Mesenchymal stem cell (in vitro differentiated cells and primary cell): ENCODE results near the gene TNRC6A.

ENCODE experiments used
- DNase-seq: peaks from one replicate; pipeline ENCODE4 v3.0.0-alpha.2; 2013
- H2AFZ ChIP-seq: one replicate; pipeline ENCODE4 v1.6.1; 2013; ENCODE audit warnings: low read depth, mild to moderate bottlenecking, control low read depth, inconsistent platforms, low read length, moderate library complexity
- H2AK5ac ChIP-seq: 2 replicates; pipeline ENCODE4 v1.6.1; 2013; ENCODE audit warnings: low read length, moderate library complexity, mild to moderate bottlenecking, inconsistent platforms; ENCODE audit not compliant: severe bottlenecking
- H2BK120ac ChIP-seq: one replicate; pipeline ENCODE4 v1.6.1; 2013; ENCODE audit warnings: low read depth, mild to moderate bottlenecking, inconsistent platforms, low read length, moderate library complexity
- H2BK12ac ChIP-seq, 2 experiments: one replicate each; pipeline ENCODE4 v1.6.1; 2013; ENCODE audit warnings: inconsistent platforms in 2 of 2, low read length in 2 of 2, mild to moderate bottlenecking in 2 of 2, moderate library complexity in 2 of 2, control low read depth in 1 of 2
- H2BK15ac ChIP-seq: one replicate; pipeline ENCODE4 v1.6.1; 2013; ENCODE audit warnings: mild to moderate bottlenecking, low read depth, inconsistent platforms; ENCODE audit not compliant: poor library complexity, severe bottlenecking
- H2BK5ac ChIP-seq: 2 replicates; pipeline ENCODE4 v1.6.1; 2013; ENCODE audit warnings: low read depth, mild to moderate bottlenecking, low read length, control low read depth, inconsistent platforms; ENCODE audit not compliant: poor library complexity, severe bottlenecking
- H3K14ac ChIP-seq, 2 experiments: one replicate each; pipeline ENCODE4 v1.6.1; 2013; ENCODE audit warnings: inconsistent platforms in 2 of 2, low read length in 2 of 2, control low read depth in 1 of 2, mild to moderate bottlenecking in 1 of 2, moderate library complexity in 1 of 2
- H3K18ac ChIP-seq, 2 experiments: one replicate each; pipeline ENCODE4 v1.6.1; 2013; ENCODE audit warnings: inconsistent platforms in 2 of 2, low read length in 2 of 2, control low read depth in 1 of 2, low read depth in 1 of 2, mild to moderate bottlenecking in 1 of 2
- H3K23ac ChIP-seq, 2 experiments: one replicate each; pipeline ENCODE4 v1.6.1; 2013; ENCODE audit warnings: inconsistent platforms in 2 of 2, low read length in 2 of 2, mild to moderate bottlenecking in 2 of 2, moderate library complexity in 2 of 2, control low read depth in 1 of 2
- H3K27ac ChIP-seq: 2 replicates; pipeline ENCODE4 v1.5.1; 2013; ENCODE audit warnings: mild to moderate bottlenecking, moderate library complexity, low read length, control low read depth, inconsistent platforms; ENCODE audit not compliant: poor library complexity, severe bottlenecking
- H3K27me3 ChIP-seq, 2 experiments: 2 replicates each; pipeline versions ENCODE4 v1.6.1 to v1.7.0; 2013; ENCODE audit warnings: low read length in 2 of 2, mild to moderate bottlenecking in 2 of 2, moderate library complexity in 2 of 2, control low read depth in 1 of 2, inconsistent platforms in 1 of 2; ENCODE audit not compliant: control insufficient read depth in 1 of 2, insufficient read depth in 1 of 2
- H3K36me3 ChIP-seq, 2 experiments: 2 replicates each; pipeline versions ENCODE4 v1.6.1 to v1.7.0; 2013; ENCODE audit warnings: low read length in 2 of 2, control low read depth in 1 of 2, inconsistent platforms in 1 of 2, low read depth in 1 of 2, mild to moderate bottlenecking in 1 of 2; ENCODE audit not compliant: insufficient read depth in 2 of 2, control insufficient read depth in 1 of 2
- H3K4ac ChIP-seq, 2 experiments: one replicate each; pipeline ENCODE4 v1.6.1; 2013; ENCODE audit warnings: inconsistent platforms in 2 of 2, low read length in 2 of 2, mild to moderate bottlenecking in 2 of 2, moderate library complexity in 2 of 2, control low read depth in 1 of 2, low read depth in 1 of 2
- H3K4me1 ChIP-seq: 2 replicates; pipeline ENCODE4 v1.6.1; 2013; ENCODE audit warnings: low read depth, low read length, control low read depth; ENCODE audit not compliant: control insufficient read depth, insufficient read depth
- H3K4me2 ChIP-seq: 2 replicates; pipeline ENCODE4 v1.6.1; 2013; ENCODE audit warnings: low read length, mild to moderate bottlenecking, inconsistent platforms; ENCODE audit not compliant: poor library complexity, severe bottlenecking
- H3K4me3 ChIP-seq, 2 experiments: 2 replicates each; pipeline versions ENCODE4 v1.5.1 to v1.7.0; 2013; ENCODE audit warnings: low read length in 2 of 2, mild to moderate bottlenecking in 2 of 2, control low read depth in 1 of 2, low read depth in 1 of 2; ENCODE audit not compliant: insufficient read depth in 1 of 2
- H3K79me1 ChIP-seq: replicated peaks from 2 replicates; pipeline ENCODE4 v1.6.1; 2013; ENCODE audit warnings: mild to moderate bottlenecking, control low read depth, low read length, inconsistent platforms; ENCODE audit not compliant: poor library complexity, severe bottlenecking
- H3K9ac ChIP-seq: 2 replicates; pipeline ENCODE4 v1.7.0; 2013; ENCODE audit warnings: mild to moderate bottlenecking, low read length, moderate library complexity
- H3K9me3 ChIP-seq: 2 replicates; pipeline ENCODE4 v1.7.0; 2013; ENCODE audit warnings: mild to moderate bottlenecking, low read length; ENCODE audit not compliant: control insufficient read depth
- H4K8ac ChIP-seq: one replicate; pipeline ENCODE4 v1.6.1; 2013; ENCODE audit warnings: inconsistent platforms, mild to moderate bottlenecking, low read length, moderate library complexity
- H4K91ac ChIP-seq: one replicate; pipeline ENCODE4 v1.6.1; 2013; ENCODE audit warnings: mild to moderate bottlenecking, low read length, inconsistent platforms
- WGBS: methylation state at CpG from one replicate; pipeline ENCODE4 v1.1.7; 2013; ENCODE audit warnings: mixed read lengths; 5-methylcytosine and 5-hydroxymethylcytosine counted together

TNRC6A gene

GRCh38 chr16:24685539-24686432 lies 43.7 kb upstream of the TNRC6A start:
- Histone ChIP-seq H3K4ac (peak overlapping the region; percentile 22 to 73), H2BK15ac (peak overlapping the region; percentile 65), H3K14ac (no peak overlapping the region), H3K4me3 (no peak overlapping the region), H3K9me3 (no peaks in the 10 kb centered on the region), H3K27ac (peak overlapping the region; percentile 28), H3K18ac (peak overlapping the region; percentile 44 to 72), H2AFZ (peak overlapping the region; percentile 0), H3K36me3 (no peaks in the 10 kb centered on the region), H3K9ac (peak overlapping the region; percentile 25), H2BK120ac (peak overlapping the region; percentile 68), H2BK12ac (peak overlapping the region in 1 of 2 experiments; percentile 88), H2BK5ac (no peak overlapping the region), H3K23ac (no peak overlapping the region), H4K91ac (peak overlapping the region; percentile 70), H3K4me1 (peaks cover 5% of the 10 kb centered on the region), H3K79me1 (no peaks in the 10 kb centered on the region), H3K4me2 (peak overlapping the region; percentile 57), H2AK5ac (no peak overlapping the region), H4K8ac (peak overlapping the region; percentile 68), H3K27me3 (no peaks in the 10 kb centered on the region)
- peak; percentile 95 for DNase-seq
- 31% methylated on average over 15 of the region's 15 CpGs for WGBS

DNA sequence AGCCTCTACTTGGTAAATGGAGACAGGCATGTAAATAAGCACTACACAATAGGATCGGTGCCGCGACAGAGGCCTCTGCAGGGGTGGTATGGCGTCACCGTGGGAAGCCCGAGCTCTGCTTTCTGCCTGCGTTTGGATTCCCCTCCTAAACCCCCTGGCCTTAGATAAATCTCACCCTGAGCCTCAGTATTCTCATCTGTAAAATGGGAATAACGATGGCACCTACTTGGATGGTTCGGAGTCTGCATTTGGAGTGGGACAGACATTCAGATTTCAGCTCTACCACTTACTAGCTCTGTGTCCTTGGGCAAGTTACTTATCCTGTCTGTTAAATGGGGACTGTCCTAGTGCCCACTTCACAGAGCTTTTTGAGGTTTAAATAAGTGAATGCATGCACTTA lies 42.8 kb upstream of the TNRC6A start:
- H2BK5ac ChIP-seq = no peak overlapping the region
- peak overlapping the region; percentile 14 to 89 for H3K4ac ChIP-seq
- no peak overlapping the region for H3K23ac ChIP-seq
- peak overlapping the region in 1 of 2 experiments; percentile 84 for H3K18ac ChIP-seq
- H4K8ac ChIP-seq = peak overlapping the region; percentile 93
- no peaks in the 10 kb centered on the region for H3K79me1 ChIP-seq
- no peak overlapping the region for H3K14ac ChIP-seq
- no peak overlapping the region for H3K4me3 ChIP-seq
- peak overlapping the region; percentile 44 for H2BK15ac ChIP-seq
- H3K27me3 ChIP-seq = no peaks in the 10 kb centered on the region
- H2BK120ac ChIP-seq = peak overlapping the region; percentile 46
- H3K27ac ChIP-seq = no peak overlapping the region
- peak overlapping the region; percentile 29 to 93 for H2BK12ac ChIP-seq
- no peak for DNase-seq
- no peaks in the 10 kb centered on the region for H3K36me3 ChIP-seq
- WGBS = 54% methylated on average over 9 of the region's 9 CpGs
- peak overlapping the region; percentile 85 for H4K91ac ChIP-seq
- no peak overlapping the region for H3K4me2 ChIP-seq
- peak overlapping the region; percentile 47 for H2AK5ac ChIP-seq
- H3K9me3 ChIP-seq = no peaks in the 10 kb centered on the region
- peaks cover 5% of the 10 kb centered on the region for H3K4me1 ChIP-seq
- H3K9ac ChIP-seq = peak overlapping the region; percentile 25
- no peak overlapping the region for H2AFZ ChIP-seq

- no peak overlapping the region for H3K4me2 ChIP-seq
- H3K4ac ChIP-seq = no peak overlapping the region
- no peak overlapping the region for H3K4me3 ChIP-seq
- no peak for DNase-seq
- no peak overlapping the region for H4K8ac ChIP-seq
- H3K14ac ChIP-seq = no peak overlapping the region
- no peak overlapping the region for H2BK5ac ChIP-seq
- peak overlapping the region in 1 of 2 experiments; percentile 7 for H2BK12ac ChIP-seq
- no peaks in the 10 kb centered on the region for H3K79me1 ChIP-seq
- 82% methylated on average over 1 of the region's 2 CpGs for WGBS
- H2AFZ ChIP-seq = no peak overlapping the region
- H3K9me3 ChIP-seq = no peaks in the 10 kb centered on the region
- H3K9ac ChIP-seq = no peak overlapping the region
- no peak overlapping the region for H3K18ac ChIP-seq
- no peak overlapping the region for H3K23ac ChIP-seq
- H3K27me3 ChIP-seq = no peaks in the 10 kb centered on the region
- H3K36me3 ChIP-seq = no peaks in the 10 kb centered on the region
- H2AK5ac ChIP-seq = peak overlapping the region; percentile 9
- no peak overlapping the region for H2BK120ac ChIP-seq
- H3K4me1 ChIP-seq = peaks cover 5% of the 10 kb centered on the region
- H2BK15ac ChIP-seq = no peak overlapping the region
- H4K91ac ChIP-seq = no peak overlapping the region
- no peak overlapping the region for H3K27ac ChIP-seq
Observed at GRCh38 chr16:24688359-24688758, 41.1 kb upstream of the TNRC6A start.

- Histone ChIP-seq H3K18ac (peak overlapping the region in 1 of 2 experiments; percentile 10), H3K9me3 (no peaks in the 10 kb centered on the region), H3K4me1 (peaks cover 5% of the 10 kb centered on the region), H3K4ac (no peak overlapping the region), H4K91ac (no peak overlapping the region), H2BK15ac (no peak overlapping the region), H3K4me2 (no peak overlapping the region), H3K27me3 (no peaks in the 10 kb centered on the region), H3K23ac (no peak overlapping the region), H2BK5ac (no peak overlapping the region), H3K14ac (no peak overlapping the region), H2AK5ac (no peak overlapping the region), H2AFZ (no peak overlapping the region), H4K8ac (no peak overlapping the region), H2BK120ac (no peak overlapping the region), H3K4me3 (no peak overlapping the region), H3K27ac (no peak overlapping the region), H3K36me3 (no peaks in the 10 kb centered on the region), H3K79me1 (no peaks in the 10 kb centered on the region), H2BK12ac (no peak overlapping the region), H3K9ac (no peak overlapping the region)
- DNase-seq = peak; percentile 76
- WGBS = 46% methylated on average over 7 of the region's 7 CpGs
Observed at GRCh38 chr16:24689128-24689527, 40.3 kb upstream of the TNRC6A start.
